Astrocyte (in vitro differentiated cells and primary cell): ENCODE data around the gene RNF169.
"Not testable (repeated sequence)": the region's sequence is repeated elsewhere in the genome, so short reads cannot be mapped to it uniquely, and the experiment has no call there.

Experiments used
- EZH2 ChIP-seq: IDR thresholded peaks from 2 replicates; pipeline ENCODE4 v1.6.1; 2012; ENCODE audit warnings: mild to moderate bottlenecking, low read length, inconsistent platforms; ENCODE audit not compliant: insufficient read depth
- TF ChIP-seq, protein P1 (sequence below): IDR thresholded peaks from 2 replicates; pipeline ENCODE4 v1.5.1; 2011; ENCODE audit warnings: low read depth, mild to moderate bottlenecking, inconsistent platforms, low read length, moderate library complexity; ENCODE audit not compliant: insufficient read depth

DNA sequence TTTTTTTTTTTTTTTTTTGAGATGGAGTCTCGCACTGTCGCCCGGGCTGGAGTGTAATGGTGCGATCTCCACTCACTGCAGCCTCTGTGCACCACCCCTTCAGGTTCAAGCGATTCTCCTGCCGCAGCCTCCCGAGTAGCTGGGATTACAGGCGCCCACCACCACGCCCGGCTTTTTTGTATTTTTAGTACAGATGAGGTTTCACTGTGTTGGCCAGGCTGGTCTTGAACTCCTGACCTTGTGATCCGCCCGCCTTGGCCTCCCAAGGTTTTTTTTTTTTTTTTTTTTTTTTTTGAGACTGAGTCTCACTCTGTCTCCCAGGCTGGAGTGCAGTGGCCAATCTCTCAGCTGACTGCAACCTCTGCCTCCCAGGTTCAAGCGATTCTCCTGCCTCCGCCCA lies 1.9 kb downstream of the RNF169 start:
- TF ChIP-seq, protein P1, sequence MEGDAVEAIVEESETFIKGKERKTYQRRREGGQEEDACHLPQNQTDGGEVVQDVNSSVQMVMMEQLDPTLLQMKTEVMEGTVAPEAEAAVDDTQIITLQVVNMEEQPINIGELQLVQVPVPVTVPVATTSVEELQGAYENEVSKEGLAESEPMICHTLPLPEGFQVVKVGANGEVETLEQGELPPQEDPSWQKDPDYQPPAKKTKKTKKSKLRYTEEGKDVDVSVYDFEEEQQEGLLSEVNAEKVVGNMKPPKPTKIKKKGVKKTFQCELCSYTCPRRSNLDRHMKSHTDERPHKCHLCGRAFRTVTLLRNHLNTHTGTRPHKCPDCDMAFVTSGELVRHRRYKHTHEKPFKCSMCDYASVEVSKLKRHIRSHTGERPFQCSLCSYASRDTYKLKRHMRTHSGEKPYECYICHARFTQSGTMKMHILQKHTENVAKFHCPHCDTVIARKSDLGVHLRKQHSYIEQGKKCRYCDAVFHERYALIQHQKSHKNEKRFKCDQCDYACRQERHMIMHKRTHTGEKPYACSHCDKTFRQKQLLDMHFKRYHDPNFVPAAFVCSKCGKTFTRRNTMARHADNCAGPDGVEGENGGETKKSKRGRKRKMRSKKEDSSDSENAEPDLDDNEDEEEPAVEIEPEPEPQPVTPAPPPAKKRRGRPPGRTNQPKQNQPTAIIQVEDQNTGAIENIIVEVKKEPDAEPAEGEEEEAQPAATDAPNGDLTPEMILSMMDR, result not testable (repeated sequence)
- not testable (repeated sequence) for TF ChIP-seq EZH2
